GM12874 (cell line): Measurements from ENCODE around the gene DNASE1L3.

Experiments used
- CTCF ChIP-seq: IDR thresholded peaks from 2 replicates; pipeline ENCODE4 v1.5.1; 2011; ENCODE audit warnings: low read depth, mild to moderate bottlenecking, control low read depth, low read length, moderate library complexity; ENCODE audit not compliant: insufficient read depth

The DNASE1L3 gene

GRCh38 chr3:58202917-58203360, 7.8 kb downstream of the DNASE1L3 start:
- no peak for TF ChIP-seq CTCF

- no peak for TF ChIP-seq CTCF
Observed at GRCh38 chr3:58200846-58201355, 9.9 kb downstream of the DNASE1L3 start.

GRCh38 chr3:58200121-58200709, 10.6 kb downstream of the DNASE1L3 start:
- no peak for TF ChIP-seq CTCF

GRCh38 chr3:58198804-58199203, 12.0 kb downstream of the DNASE1L3 start:
- TF ChIP-seq CTCF, result no peak

- TF ChIP-seq CTCF, result no peak
Observed at GRCh38 chr3:58198362-58198761, 12.4 kb downstream of the DNASE1L3 start.

GRCh38 chr3:58197588-58197987, 13.2 kb downstream of the DNASE1L3 start:
- TF ChIP-seq CTCF, result no peak

GRCh38 chr3:58193682-58194407, 16.9 kb downstream of the DNASE1L3 start:
- TF ChIP-seq CTCF, result no peak
